SH-SY5Y (cell line): Measurements from ENCODE around the gene TEX19.

Experiments used
- GATA2 ChIP-seq: IDR thresholded peaks from 2 replicates; pipeline ENCODE4 v1.6.1; 2011; ENCODE audit warnings: mild to moderate bottlenecking, low read depth, low read length
- GATA3 ChIP-seq: IDR thresholded peaks from 2 replicates; pipeline ENCODE4 v1.6.1; 2011; ENCODE audit warnings: low read depth, mild to moderate bottlenecking, low read length, moderate library complexity

DNA sequence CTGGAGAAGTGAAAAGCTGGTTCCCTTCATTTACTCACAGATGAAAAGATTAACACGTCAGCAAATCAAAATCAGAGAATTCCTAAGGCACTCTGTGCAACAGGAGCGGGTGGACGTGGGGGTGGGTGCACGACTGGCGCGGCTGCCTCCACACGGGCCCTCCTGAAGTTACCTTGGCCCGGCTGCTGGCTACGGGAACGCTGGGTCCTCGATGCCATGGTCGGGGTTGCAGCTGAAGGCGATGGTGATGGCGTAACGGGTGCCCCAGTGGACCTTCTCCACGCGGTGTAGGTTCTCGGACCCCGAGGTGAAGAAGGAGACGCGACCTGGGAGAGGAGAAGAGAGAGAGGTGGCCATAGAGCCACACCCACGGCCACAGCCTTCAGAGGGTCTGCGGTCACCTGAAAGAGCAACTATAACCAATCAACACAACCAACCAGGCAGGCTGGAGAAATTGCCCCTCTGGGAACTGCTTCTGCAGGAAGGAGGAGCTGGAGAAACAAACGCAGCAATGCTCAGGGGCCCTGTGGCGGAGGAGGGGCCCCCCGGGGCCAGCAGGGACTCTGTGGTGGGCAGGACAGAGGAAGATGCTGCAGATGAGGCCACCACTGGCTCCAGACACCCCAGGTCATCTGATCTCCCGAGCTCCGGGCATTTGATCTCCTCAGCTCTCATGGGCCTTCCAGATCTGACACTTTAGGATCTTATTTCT lies 33.3 kb downstream of the TEX19 start:
- TF ChIP-seq GATA2 (no peak), GATA3 (no peak)
